Stimulated activated CD8-positive, alpha-beta memory T cell treated with anti-CD3 and anti-CD28 coated beads, Interleukin-12 subunit alpha, Interleukin-12 subunit beta, amount 100 ng/mL, for 24 hours (primary cell): ENCODE data around the gene ARMC12.

Experiments used
- DNase-seq: peaks from one replicate; pipeline ENCODE4 v3.0.0-alpha.2; 2020; ENCODE audit errors: extremely low read depth

The ARMC12 gene

DNA sequence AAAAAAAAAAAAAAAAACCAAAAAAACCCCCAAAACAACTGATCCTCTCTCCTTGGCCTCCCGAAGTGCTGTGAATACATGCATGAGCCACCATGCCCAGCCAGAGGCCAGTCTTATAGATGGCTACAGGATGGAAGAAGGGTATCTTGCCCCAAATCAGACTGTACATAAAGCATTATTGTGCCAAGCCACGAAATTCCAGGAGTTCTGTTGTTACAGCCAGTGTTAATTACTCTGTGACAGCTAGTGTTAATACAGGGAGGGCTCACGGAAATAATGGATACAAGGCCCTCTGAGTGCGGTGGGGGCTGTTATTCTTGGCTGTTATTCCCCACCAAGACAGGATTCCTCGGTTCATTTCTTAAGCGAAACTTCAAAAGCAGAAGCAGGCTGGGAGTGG, 38.2 kb downstream of the ARMC12 start:
- DNase-seq: no peak

DNA sequence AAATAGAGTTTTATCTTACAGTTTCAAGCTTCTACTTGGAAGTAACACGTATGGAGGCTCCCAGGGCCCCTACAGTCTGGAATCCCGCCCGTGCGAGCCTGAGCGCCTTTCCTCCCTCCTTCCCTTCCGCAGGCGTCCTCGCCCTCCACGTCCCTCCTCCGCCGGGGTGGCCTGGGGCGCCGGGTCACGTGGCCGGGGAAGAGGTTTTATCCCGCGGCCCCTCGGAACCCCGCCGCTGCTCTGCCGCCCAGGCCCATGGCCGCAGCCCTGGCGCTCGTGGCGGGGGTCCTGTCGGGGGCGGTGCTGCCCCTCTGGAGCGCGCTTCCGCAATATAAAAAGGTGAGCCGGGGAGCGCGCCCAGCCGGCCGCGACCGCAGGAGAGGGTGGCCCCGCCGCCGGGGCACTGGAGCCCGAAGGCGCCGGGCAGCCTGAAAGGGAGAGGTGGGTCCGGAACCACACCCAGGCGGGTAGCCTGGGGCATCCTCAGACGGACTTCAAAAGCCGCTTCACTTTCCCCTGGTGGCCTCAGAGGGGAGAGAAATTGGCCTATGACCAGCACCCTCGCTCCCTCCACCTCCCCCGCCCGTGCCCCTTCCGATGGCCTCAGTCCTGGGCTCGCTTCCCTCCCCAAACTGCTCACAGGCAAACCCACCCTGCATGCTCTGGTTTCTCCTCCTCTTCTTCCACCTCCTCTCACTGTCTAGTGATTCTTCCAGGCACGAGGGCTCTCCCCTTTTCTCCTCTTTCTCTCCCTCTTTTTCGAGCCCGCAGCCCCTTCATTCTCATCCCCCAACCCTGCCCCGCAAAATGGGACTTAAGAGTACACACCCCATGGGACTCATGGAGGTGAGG, 39.8 kb downstream of the ARMC12 start, which contains the start of gene CLPSL2:
Gene CLPSL2, plus strand, starts transcription at position 235 of the 852 bp plus-strand sequence. Its CDS starts 21 bp downstream, at position 256.
- DNase-seq: no peak

DNA sequence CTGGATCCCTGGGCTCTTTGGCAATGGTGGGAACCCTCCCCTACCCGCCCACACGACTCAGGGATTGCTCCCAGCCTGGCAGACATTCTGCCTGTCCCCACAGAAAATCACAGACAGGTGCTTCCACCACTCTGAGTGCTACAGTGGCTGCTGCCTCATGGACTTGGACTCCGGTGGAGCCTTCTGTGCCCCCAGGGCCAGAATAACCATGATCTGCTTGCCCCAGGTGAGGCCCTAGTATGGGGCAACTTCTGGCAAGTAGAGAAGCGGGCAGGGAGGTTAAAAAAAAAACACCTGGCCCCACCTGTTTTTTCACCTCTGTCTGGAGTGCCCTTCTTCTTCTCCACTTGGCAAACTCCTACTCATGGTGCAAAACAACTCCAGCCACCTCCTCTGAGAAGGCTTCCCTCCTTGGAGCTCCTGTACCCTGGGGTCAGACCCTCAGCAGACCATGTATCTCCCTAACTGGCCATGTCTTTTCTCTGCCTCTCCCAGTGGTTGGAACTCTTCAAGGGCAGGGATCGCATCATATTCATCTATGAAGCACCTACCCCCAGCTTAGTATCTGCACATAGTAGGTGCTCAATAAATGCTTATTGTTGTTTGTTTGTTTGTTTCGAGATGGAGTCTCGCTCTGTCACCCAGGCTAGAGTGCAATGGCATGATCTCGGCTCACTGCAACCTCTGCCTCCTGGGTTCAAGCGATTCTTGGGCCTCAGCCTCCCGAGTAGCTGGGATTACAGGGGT, 40.7 kb downstream of the ARMC12 start:
- DNase-seq: no peak

DNA sequence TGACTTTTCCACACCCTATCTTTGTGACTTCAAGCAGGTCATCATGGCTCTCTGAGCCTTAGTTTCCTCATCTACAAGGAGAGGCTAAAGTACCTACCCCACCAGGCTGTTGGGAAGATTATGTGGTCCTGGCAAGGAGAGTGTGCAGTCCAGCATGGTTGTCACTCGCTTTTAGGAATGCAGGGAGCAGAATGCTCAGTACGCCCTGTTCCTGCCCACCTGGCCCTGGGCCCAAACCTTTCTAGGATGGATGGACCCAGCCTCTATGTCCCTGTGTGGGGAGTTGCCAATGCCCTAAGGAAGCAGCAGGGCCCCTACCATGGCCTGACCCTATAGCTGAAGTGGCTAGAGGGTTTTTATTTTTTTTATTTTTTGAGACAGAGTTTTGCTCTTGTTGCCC, 41.6 kb downstream of the ARMC12 start:
- no peak for DNase-seq

DNA sequence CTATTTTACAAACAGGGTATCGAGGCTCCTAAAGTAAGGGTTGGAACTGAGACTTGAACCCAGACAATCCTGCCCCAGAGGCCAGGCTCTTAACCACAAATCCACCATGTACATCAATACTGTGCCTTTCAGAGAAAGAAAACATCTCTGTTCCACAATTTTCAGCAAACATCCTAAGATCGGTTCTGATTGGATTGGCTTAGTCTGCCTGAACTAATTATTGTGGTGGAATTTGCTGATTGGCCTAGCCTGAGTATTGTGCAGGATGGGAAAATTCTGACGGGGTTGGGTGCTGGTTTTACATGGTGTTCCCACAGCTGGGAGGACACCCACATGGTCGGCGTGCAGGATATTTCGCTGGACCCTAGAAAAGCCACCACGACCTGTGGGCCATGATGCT, 43.9 kb downstream of the ARMC12 start, which contains the start of gene CLPSL1:
Gene CLPSL1, plus strand, starts transcription at position 301 of the 400 bp plus-strand sequence. Its CDS starts 92 bp downstream, at position 393.
- no peak for DNase-seq

DNA sequence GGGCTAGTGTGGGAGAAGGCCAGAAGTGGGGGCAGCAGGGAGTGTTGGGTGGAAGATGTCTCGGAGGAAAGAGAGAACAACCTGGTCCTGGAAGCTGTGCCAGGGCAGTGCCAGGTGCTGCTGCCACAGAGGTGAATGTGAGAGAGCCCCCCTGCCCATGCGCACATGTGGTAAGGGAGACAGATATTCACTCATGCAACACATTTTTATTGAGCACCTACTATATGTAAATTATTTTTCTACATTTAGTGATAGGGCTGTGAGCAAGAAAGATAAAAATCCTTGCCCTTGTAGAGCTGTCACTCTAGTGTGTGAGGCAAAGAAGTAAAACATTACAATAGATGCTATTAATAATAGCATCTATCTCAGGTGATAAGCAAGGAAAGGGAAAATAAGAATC, 44.5 kb downstream of the ARMC12 start:
- DNase-seq: no peak

DNA sequence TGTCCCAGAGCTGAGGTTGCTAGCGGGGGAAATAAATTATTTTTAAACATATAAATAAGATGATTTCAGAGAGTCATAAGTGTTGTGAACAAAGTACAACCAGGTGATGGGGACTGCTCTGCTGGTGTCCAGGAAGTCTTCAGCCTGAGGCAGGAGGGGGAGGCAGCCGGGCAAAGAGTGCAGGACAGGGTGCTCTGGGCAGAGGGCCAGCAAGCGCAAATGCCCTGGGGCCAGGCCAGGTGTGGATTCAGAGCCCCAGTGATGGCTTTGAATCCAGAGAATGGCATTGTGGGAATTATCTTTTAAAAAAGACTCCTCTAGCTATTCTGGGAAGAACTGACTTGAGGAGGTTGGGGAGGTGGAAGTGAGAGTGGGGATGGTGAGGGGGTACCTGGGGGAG, 45.6 kb downstream of the ARMC12 start:
- no peak for DNase-seq

DNA sequence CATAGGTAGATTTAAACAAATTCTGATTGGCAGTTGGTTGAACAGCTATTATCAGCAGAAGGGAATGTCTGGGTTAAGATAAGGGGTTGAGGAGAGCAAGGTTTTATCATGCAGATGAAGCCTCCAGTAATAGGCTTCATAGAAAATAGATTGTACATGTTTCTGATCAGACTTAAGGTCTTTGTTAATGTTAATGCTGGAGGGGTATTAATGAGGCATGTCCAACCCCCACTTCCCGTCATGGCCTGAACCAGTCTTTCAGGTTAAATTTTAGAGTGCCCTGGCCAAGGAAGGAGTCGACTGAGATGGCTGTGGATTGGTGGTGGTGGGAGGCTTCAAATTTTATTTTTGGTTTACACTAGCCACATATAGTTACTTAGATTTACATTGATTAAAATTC, 47.4 kb downstream of the ARMC12 start:
- no peak for DNase-seq

DNA sequence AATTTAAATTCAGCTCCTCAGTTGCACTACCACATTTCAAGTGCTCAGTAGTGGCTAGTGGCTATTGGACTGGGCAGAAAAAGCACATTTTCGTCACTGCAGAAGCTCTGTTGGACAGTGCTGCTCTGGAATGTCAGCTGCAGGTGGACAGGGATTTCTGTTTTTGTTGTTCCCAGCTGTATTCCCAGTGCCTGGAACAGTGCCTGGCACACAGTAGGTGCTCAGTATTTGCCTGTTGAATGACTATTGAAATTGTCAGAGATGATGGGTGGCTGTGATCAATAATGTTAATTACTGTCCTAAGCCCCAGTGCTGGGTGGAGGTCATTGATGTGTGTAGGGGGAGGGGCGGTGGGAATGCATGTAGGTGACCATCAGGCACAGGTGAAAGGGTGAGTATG, 49.4 kb downstream of the ARMC12 start:
- no peak for DNase-seq

DNA sequence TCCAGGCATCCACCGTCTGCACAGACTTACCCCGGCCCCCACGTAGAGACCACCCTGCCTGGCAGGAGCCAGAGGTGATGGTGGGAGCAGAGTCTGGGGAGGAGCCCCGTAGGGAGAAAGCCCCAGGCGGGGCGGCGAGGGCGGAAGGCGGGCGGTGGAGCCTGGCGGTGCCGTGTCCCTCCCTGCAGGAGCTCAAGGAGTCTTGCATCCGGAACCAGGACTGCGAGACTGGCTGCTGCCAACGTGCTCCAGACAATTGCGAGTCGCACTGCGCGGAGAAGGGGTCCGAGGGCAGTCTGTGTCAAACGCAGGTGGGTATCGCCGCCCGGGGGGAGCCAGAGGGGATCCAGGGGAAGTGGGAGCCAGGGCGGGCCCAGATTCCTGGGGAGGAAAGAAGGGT, 50.0 kb downstream of the ARMC12 start:
- no peak for DNase-seq

DNA sequence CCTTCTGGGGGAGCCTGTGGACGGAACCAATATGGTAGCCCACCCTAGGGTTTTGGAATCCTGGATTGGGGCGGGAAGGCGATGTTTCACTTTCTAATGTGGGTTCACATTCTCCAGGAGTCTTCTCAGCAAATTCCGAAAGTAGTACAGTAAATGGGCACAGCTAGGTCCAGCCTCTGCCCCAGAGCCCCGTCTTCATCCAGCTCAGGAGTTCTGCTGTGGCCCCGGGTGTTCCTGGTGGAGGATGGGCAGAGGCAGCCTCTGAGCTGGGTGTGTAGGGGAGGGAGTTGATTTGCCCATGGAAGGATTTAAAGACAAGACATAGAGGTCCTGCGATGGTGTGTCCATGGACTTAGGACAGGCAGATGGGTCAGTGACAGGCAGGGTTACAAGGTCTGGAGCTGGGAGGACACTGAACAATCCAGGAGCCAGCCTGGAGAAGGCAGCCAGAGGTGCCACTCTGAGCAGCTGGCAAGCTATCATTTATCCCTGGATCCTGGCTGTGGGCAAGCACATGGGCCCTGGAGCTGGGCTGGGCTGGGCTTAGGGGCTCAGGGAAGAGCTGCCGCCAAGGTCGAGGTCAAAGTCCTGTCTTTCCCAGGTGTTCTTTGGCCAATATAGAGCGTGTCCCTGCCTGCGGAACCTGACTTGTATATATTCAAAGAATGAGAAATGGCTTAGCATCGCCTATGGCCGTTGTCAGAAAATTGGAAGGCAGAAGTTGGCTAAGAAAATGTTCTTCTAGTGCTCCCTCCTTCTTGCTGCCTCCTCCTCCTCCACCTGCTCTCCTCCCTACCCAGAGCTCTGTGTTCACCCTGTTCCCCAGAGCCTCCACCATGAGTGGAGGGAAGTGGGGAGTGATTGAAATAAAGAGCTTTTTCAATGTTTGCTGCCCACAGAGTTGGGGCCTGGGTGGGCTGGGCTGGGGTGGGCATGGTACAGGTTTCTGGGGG, 50.7 kb downstream of the ARMC12 start:
- no peak for DNase-seq

DNA sequence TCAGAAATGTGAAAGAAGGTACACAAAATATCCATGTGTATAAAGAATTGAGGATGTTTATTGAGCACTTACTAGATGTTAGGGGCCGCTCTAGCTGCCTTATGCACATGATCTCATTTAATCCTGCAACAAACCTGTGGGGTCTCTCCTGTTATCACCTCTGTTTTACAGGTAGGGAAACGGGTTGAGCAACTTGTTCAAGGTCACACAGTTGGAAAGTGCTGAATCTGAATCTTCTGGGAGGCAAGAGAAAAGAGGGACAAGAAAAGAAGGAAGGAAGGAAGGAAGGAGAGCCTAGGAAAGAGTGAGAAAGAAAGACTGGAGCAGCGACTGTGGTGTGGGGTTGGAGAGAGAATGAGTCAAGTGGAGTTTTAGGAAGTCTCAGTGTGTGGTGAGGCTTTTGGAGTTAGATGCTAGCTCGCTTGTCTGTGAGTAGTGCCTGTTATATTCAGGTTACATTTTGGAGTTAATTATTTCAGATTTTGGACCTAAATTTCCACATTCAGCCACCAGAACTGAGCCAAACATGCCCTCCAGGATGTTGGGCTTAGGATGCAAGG, 51.7 kb downstream of the ARMC12 start:
- no peak for DNase-seq

DNA sequence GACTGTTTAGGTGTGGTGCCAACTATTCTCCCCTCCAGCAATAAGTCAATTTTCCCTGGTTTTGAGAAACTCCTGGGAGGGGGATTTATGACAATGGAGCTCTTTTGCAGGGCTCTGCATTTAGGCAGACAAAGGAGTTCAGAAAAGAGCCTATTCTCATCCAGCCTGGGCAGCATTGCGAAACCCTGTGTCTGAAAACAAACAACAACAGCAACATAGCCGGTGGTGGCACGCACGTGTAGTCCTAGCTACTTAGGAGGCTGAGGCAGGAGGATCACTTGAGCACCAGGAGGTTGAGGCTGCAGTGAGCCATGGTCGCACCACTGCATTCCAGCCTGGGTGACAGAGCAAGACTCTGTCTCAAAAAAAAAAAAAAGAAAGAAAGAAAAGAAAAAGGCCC, 53.9 kb downstream of the ARMC12 start:
- DNase-seq: no peak

DNA sequence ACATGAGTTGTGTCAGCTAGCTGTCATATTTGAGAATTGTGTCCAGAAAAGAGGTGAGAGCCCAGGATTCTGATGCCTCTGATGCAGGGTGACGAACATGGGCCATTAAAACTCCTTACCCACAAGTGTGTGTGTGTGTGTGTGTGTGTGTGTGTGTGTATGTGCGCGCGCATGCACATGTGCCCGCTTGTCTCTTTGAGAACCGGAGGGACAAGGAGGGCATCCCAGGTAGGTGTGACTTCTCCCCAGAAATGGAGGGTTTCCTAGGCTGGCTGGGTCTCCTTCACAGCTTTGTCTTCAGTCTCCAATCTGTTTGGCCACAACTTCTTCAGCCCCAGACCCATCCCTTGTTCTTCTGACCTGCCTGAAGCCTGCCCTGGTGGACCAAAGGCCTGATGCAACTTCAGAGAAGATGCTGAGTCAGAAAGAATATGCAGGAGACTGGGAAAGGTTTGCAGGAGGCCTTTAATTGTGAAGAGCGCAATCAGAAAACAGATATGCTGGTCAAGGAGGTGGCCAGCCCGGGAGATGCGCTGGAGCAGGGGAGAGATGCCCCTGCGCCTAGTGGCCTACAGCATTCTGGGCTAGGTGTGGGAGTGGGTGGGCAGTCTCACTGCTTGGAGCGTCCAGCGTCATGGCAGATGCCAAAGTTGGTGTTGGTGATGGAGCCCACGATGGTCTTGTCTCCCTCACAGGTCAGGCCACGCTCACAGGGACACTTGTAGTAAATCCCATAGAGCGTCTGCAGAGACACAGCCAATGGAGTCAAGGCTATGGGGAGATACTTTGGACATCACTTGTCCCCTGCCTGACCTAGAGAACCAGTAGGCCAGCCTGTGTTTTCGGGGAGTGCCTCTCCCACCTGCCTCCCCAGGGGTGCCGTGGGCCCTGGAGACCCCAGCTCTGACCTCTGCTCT, 58.0 kb downstream of the ARMC12 start:
- no peak for DNase-seq

DNA sequence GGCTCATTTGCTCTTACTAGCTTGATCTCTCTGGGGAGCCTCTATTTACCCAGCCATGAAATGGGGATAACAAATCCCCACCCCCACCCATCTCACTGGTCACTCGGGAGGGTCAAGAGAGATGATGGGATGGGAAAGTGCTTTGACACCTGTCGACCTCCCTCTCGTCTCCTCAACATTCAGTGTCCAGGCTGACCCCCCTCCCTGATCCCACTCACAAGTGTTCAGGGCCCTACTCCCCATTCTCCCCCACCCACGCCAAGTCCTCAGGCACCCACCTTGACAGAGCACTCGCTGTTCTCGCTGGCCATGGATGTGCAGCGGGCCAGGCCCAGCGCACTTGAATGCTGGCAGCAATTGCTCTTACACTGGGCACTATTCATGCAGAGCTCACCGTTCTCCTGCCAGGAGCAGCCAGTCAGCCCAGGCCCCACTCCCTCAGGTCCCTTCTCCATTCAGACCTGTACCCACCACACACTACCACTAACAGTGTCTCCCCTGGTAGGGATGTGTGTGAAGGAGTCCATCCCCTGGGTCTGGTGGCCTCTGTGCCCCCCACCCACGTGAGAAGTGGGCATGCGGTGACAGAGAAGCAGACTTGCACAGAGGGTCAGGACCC, 58.7 kb downstream of the ARMC12 start:
- no peak for DNase-seq

DNA sequence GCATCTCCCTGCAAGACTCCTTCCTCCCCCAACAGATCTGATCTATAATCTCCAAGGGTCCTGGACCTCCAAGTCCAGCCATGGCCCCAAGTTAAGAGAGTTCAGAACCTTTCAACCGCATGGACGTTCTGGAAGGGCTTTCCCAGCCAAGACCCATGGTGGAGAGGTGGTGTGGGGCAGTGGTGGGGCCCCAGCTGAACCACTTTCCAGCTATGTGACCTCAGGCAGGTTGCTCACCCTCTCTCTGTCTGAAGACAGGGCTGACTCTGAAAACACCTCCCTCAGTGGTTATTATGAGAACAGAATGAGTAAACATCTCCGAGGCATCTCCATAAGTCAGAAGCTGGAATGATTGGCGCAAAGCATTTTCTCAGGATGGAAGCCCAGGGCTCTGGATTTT, 59.4 kb downstream of the ARMC12 start:
- DNase-seq: no peak

DNA sequence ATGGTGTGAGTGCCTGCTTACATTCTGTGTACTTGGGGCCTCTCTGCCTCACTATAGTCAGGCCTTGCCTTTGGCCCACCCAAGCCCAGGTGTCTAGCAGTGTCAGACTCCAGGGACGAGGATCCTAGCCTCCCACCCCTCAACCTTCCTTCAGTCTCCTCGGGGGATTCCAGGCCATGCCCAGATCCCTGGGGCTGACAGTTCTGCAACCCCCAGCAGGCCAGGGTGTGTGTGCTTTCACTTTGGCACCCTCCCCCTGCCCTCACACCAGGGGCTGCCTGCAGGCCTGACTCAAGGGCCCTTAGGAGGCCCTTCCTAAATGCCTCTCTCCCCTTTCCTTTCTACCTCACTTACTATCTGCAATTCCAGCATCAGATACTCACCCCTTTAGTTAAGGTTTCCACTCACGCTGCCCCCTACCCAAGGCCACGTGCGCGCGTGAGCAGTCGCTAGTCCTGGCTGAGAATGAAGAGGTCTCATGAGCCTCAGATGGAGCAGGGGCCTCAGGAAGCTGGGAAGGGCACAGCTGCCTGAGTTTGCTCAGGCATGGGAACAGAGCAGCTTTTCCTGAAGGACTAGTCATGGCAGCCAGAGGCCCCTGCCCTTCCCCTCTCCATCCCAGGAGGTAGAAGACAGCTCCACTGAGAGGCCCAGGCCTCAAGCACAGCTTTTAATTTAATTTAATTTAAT, 61.1 kb downstream of the ARMC12 start:
- DNase-seq: no peak
